Measurements from ENCODE around the gene HELZ. TPM values are rescaled to one million over a fixed set of nuclear protein-coding genes. Genes with fewer than 3 reads are reported as not detected.

The HELZ gene
- polyA plus RNA-seq, 1 of the 3 experiments (the other 2 are of a cell fraction) = 4.3 TPM

DNA sequence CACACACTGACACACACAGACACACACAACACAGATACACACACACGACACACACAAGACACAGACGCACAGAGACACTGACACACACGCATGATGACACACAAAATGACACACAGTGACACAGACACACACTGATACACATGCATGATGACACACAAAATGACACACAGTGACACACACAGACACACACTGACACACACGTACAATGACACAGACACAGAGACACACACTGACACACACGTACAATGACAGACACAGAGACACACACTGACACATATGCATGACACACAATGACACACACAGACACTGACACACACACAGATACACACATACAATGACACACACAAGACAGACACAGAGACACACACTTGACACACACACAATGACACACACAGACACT is 190.4 kb downstream of the HELZ start:
- H3K79me2 ChIP-seq (ENCODE audit: insufficient read depth) = no peaks in the 10 kb centered on the region
- DNase-seq = no peak
- H3K36me3 ChIP-seq (replicated peaks in 1 of 2; ENCODE audit: control insufficient read depth in 1 of 2, insufficient read depth in 2 of 2, low read length in 1 of 2) = no peaks in the 10 kb centered on the region
- TF ChIP-seq MEF2A (IDR thresholded peaks at IDR 0.05; ENCODE audit: borderline replicate concordance, low read depth) = no peak
- TF ChIP-seq, protein P1, sequence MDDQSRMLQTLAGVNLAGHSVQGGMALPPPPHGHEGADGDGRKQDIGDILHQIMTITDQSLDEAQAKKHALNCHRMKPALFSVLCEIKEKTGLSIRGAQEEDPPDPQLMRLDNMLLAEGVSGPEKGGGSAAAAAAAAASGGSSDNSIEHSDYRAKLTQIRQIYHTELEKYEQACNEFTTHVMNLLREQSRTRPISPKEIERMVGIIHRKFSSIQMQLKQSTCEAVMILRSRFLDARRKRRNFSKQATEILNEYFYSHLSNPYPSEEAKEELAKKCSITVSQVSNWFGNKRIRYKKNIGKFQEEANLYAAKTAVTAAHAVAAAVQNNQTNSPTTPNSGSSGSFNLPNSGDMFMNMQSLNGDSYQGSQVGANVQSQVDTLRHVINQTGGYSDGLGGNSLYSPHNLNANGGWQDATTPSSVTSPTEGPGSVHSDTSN (IDR thresholded peaks at IDR 0.05) = no peak
- TF ChIP-seq EP300 (IDR thresholded peaks at IDR 0.05; ENCODE audit: borderline replicate concordance in 1 of 2, low read depth in 1 of 2, low read length in 1 of 2) = no peak
- TF ChIP-seq POLR2AphosphoS5 (IDR thresholded peaks at IDR 0.05; ENCODE audit: low read depth, low read length) = no peak
- no peak for TF ChIP-seq SMC3 (IDR thresholded peaks at IDR 0.05; ENCODE audit: low read depth, low read length)
- TF ChIP-seq FOSL2 (IDR thresholded peaks at IDR 0.05; ENCODE audit: borderline replicate concordance, low read depth) = no peak
- no peak for TF ChIP-seq EZH2phosphoT487 (IDR thresholded peaks at IDR 0.05; ENCODE audit: borderline replicate concordance, low read depth)
- TF ChIP-seq TCF12 (IDR thresholded peaks at IDR 0.05) = no peak
- TF ChIP-seq, protein P2, sequence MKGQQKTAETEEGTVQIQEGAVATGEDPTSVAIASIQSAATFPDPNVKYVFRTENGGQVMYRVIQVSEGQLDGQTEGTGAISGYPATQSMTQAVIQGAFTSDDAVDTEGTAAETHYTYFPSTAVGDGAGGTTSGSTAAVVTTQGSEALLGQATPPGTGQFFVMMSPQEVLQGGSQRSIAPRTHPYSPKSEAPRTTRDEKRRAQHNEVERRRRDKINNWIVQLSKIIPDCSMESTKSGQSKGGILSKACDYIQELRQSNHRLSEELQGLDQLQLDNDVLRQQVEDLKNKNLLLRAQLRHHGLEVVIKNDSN (IDR thresholded peaks at IDR 0.05; ENCODE audit: borderline replicate concordance, low read depth) = no peak
- TF ChIP-seq, protein P3, sequence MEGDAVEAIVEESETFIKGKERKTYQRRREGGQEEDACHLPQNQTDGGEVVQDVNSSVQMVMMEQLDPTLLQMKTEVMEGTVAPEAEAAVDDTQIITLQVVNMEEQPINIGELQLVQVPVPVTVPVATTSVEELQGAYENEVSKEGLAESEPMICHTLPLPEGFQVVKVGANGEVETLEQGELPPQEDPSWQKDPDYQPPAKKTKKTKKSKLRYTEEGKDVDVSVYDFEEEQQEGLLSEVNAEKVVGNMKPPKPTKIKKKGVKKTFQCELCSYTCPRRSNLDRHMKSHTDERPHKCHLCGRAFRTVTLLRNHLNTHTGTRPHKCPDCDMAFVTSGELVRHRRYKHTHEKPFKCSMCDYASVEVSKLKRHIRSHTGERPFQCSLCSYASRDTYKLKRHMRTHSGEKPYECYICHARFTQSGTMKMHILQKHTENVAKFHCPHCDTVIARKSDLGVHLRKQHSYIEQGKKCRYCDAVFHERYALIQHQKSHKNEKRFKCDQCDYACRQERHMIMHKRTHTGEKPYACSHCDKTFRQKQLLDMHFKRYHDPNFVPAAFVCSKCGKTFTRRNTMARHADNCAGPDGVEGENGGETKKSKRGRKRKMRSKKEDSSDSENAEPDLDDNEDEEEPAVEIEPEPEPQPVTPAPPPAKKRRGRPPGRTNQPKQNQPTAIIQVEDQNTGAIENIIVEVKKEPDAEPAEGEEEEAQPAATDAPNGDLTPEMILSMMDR (IDR thresholded peaks at IDR 0.05) = no peak
- TF ChIP-seq RXRA (IDR thresholded peaks at IDR 0.05; ENCODE audit: borderline replicate concordance, low read depth) = no peak
- no peak for TF ChIP-seq CHD2 (IDR thresholded peaks at IDR 0.05; ENCODE audit: low read length, partially characterized antibody)
- no peak for TF ChIP-seq MXI1 (IDR thresholded peaks at IDR 0.05; ENCODE audit: low read depth, low read length)
- no peak for TF ChIP-seq YY1 (IDR thresholded peaks at IDR 0.05; ENCODE audit: low read depth)
- CTCF ChIA-PET = no interaction called here
- H3K4me1 ChIP-seq (ENCODE audit: control insufficient read depth in 1 of 2, insufficient read depth in 2 of 2, low read depth in 1 of 2, low read length in 1 of 2) = peaks cover 0 to 3% of the 10 kb centered on the region in 2 experiments; a peak in 1 of 4 replicates
- no peak overlapping the region for H3K4me3 ChIP-seq (ENCODE audit: low read depth in 2 of 2, low read length in 1 of 2)
- no peak overlapping the region for H3K9ac ChIP-seq
- H2AFZ ChIP-seq (ENCODE audit: low read depth) = no peak overlapping the region
- H4K20me1 ChIP-seq (ENCODE audit: insufficient read depth) = no peaks in the 10 kb centered on the region
- no peaks in the 10 kb centered on the region for H3K27me3 ChIP-seq (ENCODE audit: insufficient read depth)
- no peak overlapping the region for H3K4me2 ChIP-seq
- no peaks in the 10 kb centered on the region for H3F3A ChIP-seq (replicated peaks; ENCODE audit: insufficient read depth)
- H3K9me3 ChIP-seq = no peaks in the 10 kb centered on the region
- H3K9me2 ChIP-seq = no peaks in the 10 kb centered on the region
- H3K27ac ChIP-seq (ENCODE audit: low read depth in 2 of 2, low read length in 1 of 2) = no peak overlapping the region
- POLR2A ChIA-PET = no interaction called here
- WGBS (ENCODE audit: low lambda C conversion rate) = 85% methylated on average over 5 of the region's 5 CpGs

DNA sequence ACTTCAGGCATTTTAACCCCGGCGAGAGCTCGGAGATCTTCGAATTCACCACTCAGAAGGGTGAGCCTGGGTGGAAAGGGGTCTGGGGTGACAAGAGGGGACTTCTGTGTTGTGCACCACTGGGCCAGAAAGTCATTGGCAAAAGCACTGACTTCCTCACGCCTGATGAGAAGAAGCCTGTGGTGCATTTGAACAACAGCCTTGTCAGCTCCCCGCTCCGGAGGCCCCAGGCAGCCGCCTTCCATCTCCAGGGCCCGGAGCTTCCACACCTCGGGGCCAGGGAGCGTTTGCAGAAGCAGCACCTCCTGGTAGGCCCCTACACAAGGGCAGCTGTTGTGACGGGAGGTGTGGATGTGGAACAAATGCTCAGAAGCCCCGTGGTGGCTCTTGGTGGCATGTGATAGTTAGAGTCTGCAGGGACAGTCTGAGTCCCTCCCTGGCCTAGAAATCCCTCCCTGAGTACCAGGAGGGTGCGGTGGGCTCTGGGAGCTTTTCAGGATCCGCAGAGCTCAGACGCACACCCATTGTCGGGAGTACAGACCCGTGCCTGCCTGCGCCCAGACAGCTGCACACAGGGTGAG is 190.9 kb downstream of the HELZ start:
- H3K4me2 ChIP-seq = no peak overlapping the region
- peaks cover 0 to 3% of the 10 kb centered on the region in 2 experiments; a peak in 1 of 4 replicates for H3K4me1 ChIP-seq (ENCODE audit: control insufficient read depth in 1 of 2, insufficient read depth in 2 of 2, low read depth in 1 of 2, low read length in 1 of 2)
- no peak for DNase-seq
- H3K79me2 ChIP-seq (ENCODE audit: insufficient read depth) = no peaks in the 10 kb centered on the region
- no peaks in the 10 kb centered on the region; the same call in 1 of the 2 replicates for H3K9me3 ChIP-seq
- no peaks in the 10 kb centered on the region for H4K20me1 ChIP-seq (ENCODE audit: insufficient read depth)
- no peak overlapping the region for H2AFZ ChIP-seq (ENCODE audit: low read depth)
- no peaks in the 10 kb centered on the region for H3F3A ChIP-seq (replicated peaks; ENCODE audit: insufficient read depth)
- no peak overlapping the region for H3K27ac ChIP-seq (ENCODE audit: low read depth in 2 of 2, low read length in 1 of 2)
- CTCF ChIA-PET = no interaction called here
- POLR2A ChIA-PET = no interaction called here
- H3K9ac ChIP-seq = no peak overlapping the region
- no peaks in the 10 kb centered on the region for H3K9me2 ChIP-seq
- 88% methylated on average over 19 of the region's 19 CpGs for WGBS (ENCODE audit: low lambda C conversion rate)
- H3K36me3 ChIP-seq (replicated peaks in 1 of 2; ENCODE audit: control insufficient read depth in 1 of 2, insufficient read depth in 2 of 2, low read length in 1 of 2) = no peaks in the 10 kb centered on the region
- H3K4me3 ChIP-seq (ENCODE audit: low read depth in 2 of 2, low read length in 1 of 2) = no peak overlapping the region
- H3K27me3 ChIP-seq (ENCODE audit: insufficient read depth) = no peaks in the 10 kb centered on the region
- TF ChIP-seq, protein P1 (IDR thresholded peaks at IDR 0.05) = no peak
- no peak for TF ChIP-seq EZH2phosphoT487 (IDR thresholded peaks at IDR 0.05; ENCODE audit: borderline replicate concordance, low read depth)
- TF ChIP-seq, protein P4, sequence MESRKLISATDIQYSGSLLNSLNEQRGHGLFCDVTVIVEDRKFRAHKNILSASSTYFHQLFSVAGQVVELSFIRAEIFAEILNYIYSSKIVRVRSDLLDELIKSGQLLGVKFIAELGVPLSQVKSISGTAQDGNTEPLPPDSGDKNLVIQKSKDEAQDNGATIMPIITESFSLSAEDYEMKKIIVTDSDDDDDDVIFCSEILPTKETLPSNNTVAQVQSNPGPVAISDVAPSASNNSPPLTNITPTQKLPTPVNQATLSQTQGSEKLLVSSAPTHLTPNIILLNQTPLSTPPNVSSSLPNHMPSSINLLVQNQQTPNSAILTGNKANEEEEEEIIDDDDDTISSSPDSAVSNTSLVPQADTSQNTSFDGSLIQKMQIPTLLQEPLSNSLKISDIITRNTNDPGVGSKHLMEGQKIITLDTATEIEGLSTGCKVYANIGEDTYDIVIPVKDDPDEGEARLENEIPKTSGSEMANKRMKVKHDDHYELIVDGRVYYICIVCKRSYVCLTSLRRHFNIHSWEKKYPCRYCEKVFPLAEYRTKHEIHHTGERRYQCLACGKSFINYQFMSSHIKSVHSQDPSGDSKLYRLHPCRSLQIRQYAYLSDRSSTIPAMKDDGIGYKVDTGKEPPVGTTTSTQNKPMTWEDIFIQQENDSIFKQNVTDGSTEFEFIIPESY (IDR thresholded peaks at IDR 0.05; ENCODE audit: borderline replicate concordance, low read depth) = no peak
- no peak for TF ChIP-seq MEF2A (IDR thresholded peaks at IDR 0.05; ENCODE audit: borderline replicate concordance, low read depth)
- TF ChIP-seq FOXM1 (IDR thresholded peaks at IDR 0.05; ENCODE audit: low read depth) = no peak
- TF ChIP-seq FOXJ3 (CRISPR knock-in tag; IDR thresholded peaks at IDR 0.05) = no peak
- TF ChIP-seq, protein P5, sequence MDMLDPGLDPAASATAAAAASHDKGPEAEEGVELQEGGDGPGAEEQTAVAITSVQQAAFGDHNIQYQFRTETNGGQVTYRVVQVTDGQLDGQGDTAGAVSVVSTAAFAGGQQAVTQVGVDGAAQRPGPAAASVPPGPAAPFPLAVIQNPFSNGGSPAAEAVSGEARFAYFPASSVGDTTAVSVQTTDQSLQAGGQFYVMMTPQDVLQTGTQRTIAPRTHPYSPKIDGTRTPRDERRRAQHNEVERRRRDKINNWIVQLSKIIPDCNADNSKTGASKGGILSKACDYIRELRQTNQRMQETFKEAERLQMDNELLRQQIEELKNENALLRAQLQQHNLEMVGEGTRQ (IDR thresholded peaks at IDR 0.05; ENCODE audit: borderline replicate concordance, low read depth, low read length) = no peak
- no peak for TF ChIP-seq GABPA (IDR thresholded peaks at IDR 0.05; ENCODE audit: low read depth)
- TF ChIP-seq NRF1 (IDR thresholded peaks at IDR 0.05; ENCODE audit: low read depth, low read length) = no peak
